ENCODE measurements around the gene ACTL7A.

- TF ChIP-seq POLR2A (IDR thresholded peaks at IDR 0.05) = no peak
- TF ChIP-seq CTCF (IDR thresholded peaks at IDR 0.05) = no peak
- TF ChIP-seq EP300 (IDR thresholded peaks at IDR 0.05) = no peak
- TF ChIP-seq POLR2AphosphoS5 (IDR thresholded peaks at IDR 0.05) = no peak
These were observed 16.1 kb upstream of the ACTL7A start for GRCh38 chr9:108845947-108846346.
